Omental fat pad (tissue), 4 donors: Measurements from ENCODE around the gene ZDHHC17. TPM values are rescaled to one million over a fixed set of nuclear protein-coding genes. Genes with fewer than 3 reads are reported as not detected.

ENCODE experiments used
- ATAC-seq: fragments of 150-250 bp; one replicate; pipeline ENCODE4 v1.9.1; 2016; ENCODE audit warnings: mild to moderate bottlenecking, moderate library complexity; ENCODE audit not compliant: low FRiP score
- DNase-seq: peaks from one replicate; pipeline ENCODE4 v3.0.0-alpha.2; 2019; ENCODE audit warnings: low spot score
- total RNA-seq, 4 donors: library from RNA; depleted of rRNA; stranded (reverse); fragments of >200 nt; gene quantifications; one replicate each; pipeline ENCODE4 v1.1.0, GENCODE V29; 2016
- TF ChIP-seq, protein P1 (sequence below), 3 donors: fragments of 450-650 bp; IDR thresholded peaks; one replicate each; pipeline ENCODE4 v1.5.1; 2016 to 2017; ENCODE audit warnings: antibody characterized with exemption in 3 of 3, mild to moderate bottlenecking in 3 of 3, moderate library complexity in 2 of 3

The ZDHHC17 gene
- 10 to 100 TPM; 27.7 to 69.0 (median 34.7) TPM for total RNA-seq

GRCh38 chr12:76763746-76764675 is at the start of gene ZDHHC17:
ZDHHC17 (plus strand) TSS chr12:76764115; CDS start chr12:76764237, 122 bp downstream.
- DNase-seq = peak; percentile 68

GRCh38 chr12:76714415-76714814 is 49.5 kb upstream of the ZDHHC17 start:
- DNase-seq = no peak
- TF ChIP-seq, protein P1, sequence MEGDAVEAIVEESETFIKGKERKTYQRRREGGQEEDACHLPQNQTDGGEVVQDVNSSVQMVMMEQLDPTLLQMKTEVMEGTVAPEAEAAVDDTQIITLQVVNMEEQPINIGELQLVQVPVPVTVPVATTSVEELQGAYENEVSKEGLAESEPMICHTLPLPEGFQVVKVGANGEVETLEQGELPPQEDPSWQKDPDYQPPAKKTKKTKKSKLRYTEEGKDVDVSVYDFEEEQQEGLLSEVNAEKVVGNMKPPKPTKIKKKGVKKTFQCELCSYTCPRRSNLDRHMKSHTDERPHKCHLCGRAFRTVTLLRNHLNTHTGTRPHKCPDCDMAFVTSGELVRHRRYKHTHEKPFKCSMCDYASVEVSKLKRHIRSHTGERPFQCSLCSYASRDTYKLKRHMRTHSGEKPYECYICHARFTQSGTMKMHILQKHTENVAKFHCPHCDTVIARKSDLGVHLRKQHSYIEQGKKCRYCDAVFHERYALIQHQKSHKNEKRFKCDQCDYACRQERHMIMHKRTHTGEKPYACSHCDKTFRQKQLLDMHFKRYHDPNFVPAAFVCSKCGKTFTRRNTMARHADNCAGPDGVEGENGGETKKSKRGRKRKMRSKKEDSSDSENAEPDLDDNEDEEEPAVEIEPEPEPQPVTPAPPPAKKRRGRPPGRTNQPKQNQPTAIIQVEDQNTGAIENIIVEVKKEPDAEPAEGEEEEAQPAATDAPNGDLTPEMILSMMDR (IDR thresholded peaks at IDR 0.05) = no peak
- ATAC-seq = no peak

More at GRCh38 chr12:76763746-76764675, at the start of gene ZDHHC17:
- TF ChIP-seq, protein P1 (IDR thresholded peaks at IDR 0.05) = no peak
- peak; percentile 95 for ATAC-seq

GRCh38 chr12:76714861-76715260 is 49.1 kb upstream of the ZDHHC17 start:
- ATAC-seq (no peak), DNase-seq (no peak)
- TF ChIP-seq, protein P1 (IDR thresholded peaks at IDR 0.05) = no peak

GRCh38 chr12:76715332-76715731 is 48.6 kb upstream of the ZDHHC17 start:
- TF ChIP-seq, protein P1 (IDR thresholded peaks at IDR 0.05) = no peak
- DNase-seq (no peak), ATAC-seq (no peak)

DNA sequence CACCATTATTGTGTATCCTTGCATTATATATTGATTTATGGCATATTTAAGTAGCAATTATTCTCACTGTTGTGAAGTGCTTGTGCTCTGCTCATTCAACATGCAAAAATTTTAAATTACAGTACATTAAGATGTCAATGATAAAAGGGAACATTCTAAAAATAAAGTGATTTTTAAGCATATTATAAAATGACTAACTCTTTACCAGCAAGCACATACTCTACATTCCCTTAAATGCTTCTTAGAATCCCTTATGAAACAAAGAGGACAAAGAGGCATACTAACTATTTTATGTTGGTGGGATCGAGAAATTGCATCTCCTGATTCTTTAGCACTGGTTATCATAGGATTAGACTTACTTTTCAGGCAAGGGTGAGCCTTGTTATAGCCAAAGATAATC is 46.6 kb upstream of the ZDHHC17 start:
- no peak for DNase-seq
- TF ChIP-seq, protein P1 (IDR thresholded peaks at IDR 0.05) = no peak
- no peak for ATAC-seq

DNA sequence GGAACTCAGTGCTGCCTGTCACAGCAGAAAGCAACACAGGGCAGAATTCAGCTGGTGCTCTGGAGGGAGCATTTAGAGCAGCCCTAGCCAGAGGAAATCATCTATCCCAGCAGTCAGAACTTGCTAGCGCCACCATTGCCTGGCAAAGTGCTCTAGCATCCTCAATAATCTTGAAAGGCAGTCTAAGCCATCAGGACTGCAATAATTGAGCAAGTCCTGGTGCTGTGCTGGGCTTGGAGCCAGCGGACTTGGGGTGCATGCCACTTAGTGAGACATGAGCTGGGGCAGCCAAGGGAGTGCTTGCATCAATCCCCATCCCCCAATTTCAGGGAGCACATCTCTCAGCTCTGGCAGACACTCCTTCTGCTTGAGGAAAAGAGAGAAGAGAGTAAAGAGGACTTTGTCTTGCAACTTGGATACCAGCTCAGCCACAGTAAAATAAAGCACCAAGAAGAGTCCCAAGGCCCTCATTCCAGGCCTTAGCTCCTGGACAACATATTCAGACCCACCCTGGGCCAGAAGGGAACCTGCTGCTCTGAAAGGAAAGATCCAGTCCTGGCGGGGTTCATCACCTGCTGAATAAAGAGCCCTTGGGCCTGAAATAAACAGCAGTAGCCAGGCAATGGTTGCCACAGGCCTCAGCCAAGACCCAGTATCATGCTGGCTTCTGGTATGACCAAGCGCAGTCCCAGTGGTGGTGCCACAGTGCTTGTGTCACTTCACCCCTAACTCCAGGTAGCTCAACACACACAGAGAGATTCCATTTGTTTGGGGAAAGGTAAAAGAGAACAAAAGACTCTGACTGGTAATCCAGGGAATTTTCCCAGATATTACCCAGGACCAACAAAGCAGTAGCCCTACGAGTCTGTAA is 44.5 kb upstream of the ZDHHC17 start:
- TF ChIP-seq, protein P1 (IDR thresholded peaks at IDR 0.05) = no peak
- no peak for ATAC-seq

More for the DNA sequence above, 44.5 kb upstream of the ZDHHC17 start:
- DNase-seq = no peak
